A549 treated with CpdA at 1 μM for 4 hours (cell line): ENCODE results near the gene SNX13. TPM values are rescaled to one million over a fixed set of nuclear protein-coding genes. Genes with fewer than 3 reads are reported as not detected.

Source experiments
- total RNA-seq: library from RNA; stranded (reverse); fragments of 200-300 nt; extraction: Qiagen RNA extraction; gene quantifications from 5 replicates; pipeline ENCODE4 v1.2.3, GENCODE V29; 2022; ENCODE audit warnings: low read depth

SNX13 gene, protein sequence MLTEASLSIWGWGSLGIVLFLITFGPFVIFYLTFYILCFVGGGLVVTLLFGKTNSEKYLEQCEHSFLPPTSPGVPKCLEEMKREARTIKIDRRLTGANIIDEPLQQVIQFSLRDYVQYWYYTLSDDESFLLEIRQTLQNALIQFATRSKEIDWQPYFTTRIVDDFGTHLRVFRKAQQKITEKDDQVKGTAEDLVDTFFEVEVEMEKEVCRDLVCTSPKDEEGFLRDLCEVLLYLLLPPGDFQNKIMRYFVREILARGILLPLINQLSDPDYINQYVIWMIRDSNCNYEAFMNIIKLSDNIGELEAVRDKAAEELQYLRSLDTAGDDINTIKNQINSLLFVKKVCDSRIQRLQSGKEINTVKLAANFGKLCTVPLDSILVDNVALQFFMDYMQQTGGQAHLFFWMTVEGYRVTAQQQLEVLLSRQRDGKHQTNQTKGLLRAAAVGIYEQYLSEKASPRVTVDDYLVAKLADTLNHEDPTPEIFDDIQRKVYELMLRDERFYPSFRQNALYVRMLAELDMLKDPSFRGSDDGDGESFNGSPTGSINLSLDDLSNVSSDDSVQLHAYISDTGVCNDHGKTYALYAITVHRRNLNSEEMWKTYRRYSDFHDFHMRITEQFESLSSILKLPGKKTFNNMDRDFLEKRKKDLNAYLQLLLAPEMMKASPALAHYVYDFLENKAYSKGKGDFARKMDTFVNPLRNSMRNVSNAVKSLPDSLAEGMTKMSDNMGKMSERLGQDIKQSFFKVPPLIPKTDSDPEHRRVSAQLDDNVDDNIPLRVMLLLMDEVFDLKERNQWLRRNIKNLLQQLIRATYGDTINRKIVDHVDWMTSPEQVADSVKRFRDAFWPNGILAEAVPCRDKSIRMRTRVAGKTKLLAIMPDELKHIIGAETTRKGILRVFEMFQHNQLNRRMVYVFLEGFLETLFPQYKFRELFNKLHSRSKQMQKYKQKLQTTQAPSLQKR
- 12.3 to 18.0 TPM (median 15.1 TPM) in 5 replicates for total RNA-seq

DNA sequence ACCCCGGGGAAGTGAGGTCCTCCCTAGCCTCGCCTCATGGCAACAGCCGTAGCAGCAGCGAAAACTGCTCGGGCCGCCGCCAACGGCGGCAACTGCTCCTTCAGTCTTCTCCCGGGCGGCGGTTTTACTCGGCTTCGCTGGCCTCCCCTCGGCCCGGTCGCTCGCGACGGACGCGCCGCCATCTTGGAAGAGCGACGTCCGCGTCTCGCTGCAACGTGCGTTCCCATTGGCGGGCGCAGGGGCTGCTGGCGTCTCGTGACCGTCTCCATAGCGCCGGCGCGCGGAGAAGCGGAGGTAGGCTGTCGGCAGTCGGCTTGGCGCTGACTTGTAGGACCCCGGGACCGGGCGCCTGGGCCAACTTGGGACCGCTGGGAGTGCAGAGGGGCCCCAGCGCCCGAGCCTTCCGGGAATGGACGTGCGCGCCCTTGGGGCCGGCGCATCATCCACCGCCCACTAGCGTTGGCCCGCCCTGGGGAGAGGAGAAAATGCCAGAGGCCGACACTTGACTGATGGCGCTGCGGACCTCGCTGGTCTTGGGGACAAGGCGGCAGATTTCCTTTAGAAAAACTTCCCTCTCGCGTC lies at the start of gene SNX13:
TSS of gene SNX13 (minus strand) at position 193 of the 582 bp plus-strand sequence. CDS start 199 bp downstream, outside the sequence.

Other genes with a start within 250 kb of the SNX13 start
- not detected in 5 replicates for gene PRPS1L1, start 87.4 kb upstream of the SNX13 start, total RNA-seq